GM18951 (cell line): Measurements from ENCODE around the gene EXOC3L1.

Experiments used
- POLR2A ChIP-seq: IDR thresholded peaks from 4 replicates; pipeline ENCODE4 v1.6.1; 2011; ENCODE audit warnings: mild to moderate bottlenecking; ENCODE audit not compliant: insufficient read length, insufficient read depth; ENCODE audit errors: extremely low read depth
- in situ Hi-C: fragments of 300-500 bp; cut with MboI; formaldehyde crosslinking; loops from one replicate; pipeline ENCODE4 v1.12.0; 2022; ENCODE audit warnings: low sequenced_read_pairs, mixed read lengths, inconsistent platforms; ENCODE audit not compliant: unreplicated experiment

The EXOC3L1 gene

GRCh38 chr16:67187175-67187890, 2.6 kb downstream of the EXOC3L1 start:
- in situ Hi-C loops = no loop called here
- no peak for TF ChIP-seq POLR2A

GRCh38 chr16:67186550-67186950, 3.4 kb downstream of the EXOC3L1 start:
- in situ Hi-C loops = no loop called here
- TF ChIP-seq POLR2A = no peak

- TF ChIP-seq POLR2A = no peak
- in situ Hi-C loops = no loop called here
These were observed 4.2 kb downstream of the EXOC3L1 start for GRCh38 chr16:67185651-67186134.

GRCh38 chr16:67184995-67185650, 4.8 kb downstream of the EXOC3L1 start:
- in situ Hi-C loops = no loop called here
- TF ChIP-seq POLR2A = no peak

GRCh38 chr16:67184453-67184994, 5.4 kb downstream of the EXOC3L1 start:
- TF ChIP-seq POLR2A = no peak
- in situ Hi-C loops = no loop called here

- in situ Hi-C loops = no loop called here
These were observed 6.1 kb downstream of the EXOC3L1 start, which contains the start of gene MATCAP1 for GRCh38 chr16:67183627-67184452. MATCAP1 (minus strand) TSS chr16:67183963; CDS start chr16:67180610, 3,353 bp downstream.

GRCh38 chr16:67183284-67183626, 6.7 kb downstream of the EXOC3L1 start:
- peak; percentile 28 for TF ChIP-seq POLR2A
- in situ Hi-C loops = no loop called here

More at GRCh38 chr16:67183627-67184452, 6.1 kb downstream of the EXOC3L1 start, which contains the start of gene MATCAP1:
- TF ChIP-seq POLR2A = peak; percentile 61

GRCh38 chr16:67182288-67182687, 7.6 kb downstream of the EXOC3L1 start:
- in situ Hi-C loops = no loop called here
- TF ChIP-seq POLR2A = no peak

- in situ Hi-C loops = no loop called here
- TF ChIP-seq POLR2A = no peak
These were observed 8.6 kb downstream of the EXOC3L1 start for GRCh38 chr16:67181346-67181745.

- TF ChIP-seq POLR2A = no peak
- in situ Hi-C loops = no loop called here
These were observed 9.8 kb downstream of the EXOC3L1 start for GRCh38 chr16:67180166-67180565.

GRCh38 chr16:67179421-67180080, 10.4 kb downstream of the EXOC3L1 start:
- in situ Hi-C loops = no loop called here

More at GRCh38 chr16:67179421-67180080, 10.4 kb downstream of the EXOC3L1 start:
- TF ChIP-seq POLR2A = no peak
